Brain microvascular endothelial cell (primary cell): ENCODE results near the gene MEGF6.

Experiments used
- DNase-seq: peaks from one replicate; pipeline ENCODE4 v3.0.0-alpha.2; 2020
- H3K27ac ChIP-seq: fragments of 250-450 bp; sonication (Bioruptor Pico); 2 replicates; pipeline ENCODE4 v1.5.1; 2020; ENCODE audit warnings: mild to moderate bottlenecking, moderate library complexity
- H3K27me3 ChIP-seq: fragments of 250-450 bp; sonication (Bioruptor Pico); replicated peaks from 2 replicates; pipeline ENCODE4 v1.5.1; 2020; ENCODE audit warnings: mild to moderate bottlenecking
- H3K36me3 ChIP-seq: fragments of 250-450 bp; sonication (Bioruptor Pico); replicated peaks from 2 replicates; pipeline ENCODE4 v1.5.1; 2020; ENCODE audit warnings: mild to moderate bottlenecking
- H3K4me3 ChIP-seq: 2 replicates; pipeline ENCODE4 v1.5.1; 2011; ENCODE audit warnings: low read depth, mild to moderate bottlenecking, control low read depth, low read length, moderate library complexity
- in situ Hi-C: cut with HindIII; loops from 2 replicates; pipeline ENCODE4 v1.10.0; 2017; ENCODE audit warnings: low sequenced_read_pairs, low pct_ligation_motif_present
- TF ChIP-seq, protein P1 (sequence below): IDR thresholded peaks from 2 replicates; pipeline ENCODE4 v1.5.1; 2011; ENCODE audit warnings: low read depth, mild to moderate bottlenecking, moderate library complexity, low read length, control low read depth, inconsistent platforms; ENCODE audit errors: missing control alignments

Gene MEGF6

GRCh38 chr1:3530926-3531818 lies 80.1 kb downstream of the MEGF6 start:
- TF ChIP-seq, protein P1, sequence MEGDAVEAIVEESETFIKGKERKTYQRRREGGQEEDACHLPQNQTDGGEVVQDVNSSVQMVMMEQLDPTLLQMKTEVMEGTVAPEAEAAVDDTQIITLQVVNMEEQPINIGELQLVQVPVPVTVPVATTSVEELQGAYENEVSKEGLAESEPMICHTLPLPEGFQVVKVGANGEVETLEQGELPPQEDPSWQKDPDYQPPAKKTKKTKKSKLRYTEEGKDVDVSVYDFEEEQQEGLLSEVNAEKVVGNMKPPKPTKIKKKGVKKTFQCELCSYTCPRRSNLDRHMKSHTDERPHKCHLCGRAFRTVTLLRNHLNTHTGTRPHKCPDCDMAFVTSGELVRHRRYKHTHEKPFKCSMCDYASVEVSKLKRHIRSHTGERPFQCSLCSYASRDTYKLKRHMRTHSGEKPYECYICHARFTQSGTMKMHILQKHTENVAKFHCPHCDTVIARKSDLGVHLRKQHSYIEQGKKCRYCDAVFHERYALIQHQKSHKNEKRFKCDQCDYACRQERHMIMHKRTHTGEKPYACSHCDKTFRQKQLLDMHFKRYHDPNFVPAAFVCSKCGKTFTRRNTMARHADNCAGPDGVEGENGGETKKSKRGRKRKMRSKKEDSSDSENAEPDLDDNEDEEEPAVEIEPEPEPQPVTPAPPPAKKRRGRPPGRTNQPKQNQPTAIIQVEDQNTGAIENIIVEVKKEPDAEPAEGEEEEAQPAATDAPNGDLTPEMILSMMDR = no peak
- no peaks in the 10 kb centered on the region for H3K36me3 ChIP-seq
- H3K27me3 ChIP-seq = no peaks in the 10 kb centered on the region
- no peak overlapping the region for H3K27ac ChIP-seq
- H3K4me3 ChIP-seq = peak overlapping the region; percentile 44
- peak; percentile 38 for DNase-seq
- in situ Hi-C loops = no loop called here

- Histone ChIP-seq H3K4me3 (peak overlapping the region; percentile 44), H3K27me3 (no peaks in the 10 kb centered on the region), H3K27ac (no peak overlapping the region), H3K36me3 (no peaks in the 10 kb centered on the region)
- no peak for DNase-seq
- TF ChIP-seq, protein P1 = peak; percentile 5
- in situ Hi-C loops = no loop called here
Observed at GRCh38 chr1:3530086-3530925, 81.0 kb downstream of the MEGF6 start.

DNA sequence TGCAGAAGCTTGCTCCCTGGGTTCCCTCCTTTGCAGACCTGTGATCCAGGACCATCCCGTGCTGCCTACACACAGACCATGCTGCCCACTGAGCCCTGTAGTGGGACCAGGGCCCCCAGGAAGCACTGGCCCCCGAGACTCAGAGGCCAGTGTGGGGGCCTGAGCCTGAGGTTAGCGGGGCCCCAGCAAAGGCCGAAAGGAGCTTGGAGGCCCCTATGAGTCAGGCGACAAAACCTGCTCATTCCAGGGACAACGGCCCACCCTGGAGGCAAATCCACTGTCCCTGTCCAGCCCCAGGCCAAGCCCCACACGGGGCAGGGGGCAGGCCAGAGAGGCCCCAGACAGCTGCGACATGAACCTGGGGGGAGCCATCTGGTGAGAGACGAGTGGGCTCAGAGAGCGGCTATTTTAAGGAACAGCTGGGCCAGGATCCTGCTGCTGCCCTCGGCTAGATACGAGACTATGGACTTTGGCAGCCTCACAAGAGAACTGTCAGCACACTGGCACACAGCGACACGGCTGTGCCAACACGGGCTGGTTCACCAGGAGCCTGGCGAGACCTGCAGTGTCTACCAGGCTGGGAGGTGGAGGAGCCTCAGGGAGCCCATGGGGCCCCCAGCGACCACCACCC lies 82.1 kb downstream of the MEGF6 start:
- H3K27ac ChIP-seq = no peak overlapping the region
- H3K27me3 ChIP-seq = no peaks in the 10 kb centered on the region
- H3K4me3 ChIP-seq = no peak overlapping the region
- DNase-seq = no peak
- in situ Hi-C loops = no loop called here
- TF ChIP-seq, protein P1 = no peak
- no peaks in the 10 kb centered on the region for H3K36me3 ChIP-seq

- Histone ChIP-seq H3K27me3 (no peaks in the 10 kb centered on the region), H3K27ac (no peak overlapping the region), H3K4me3 (no peak overlapping the region), H3K36me3 (no peaks in the 10 kb centered on the region)
- in situ Hi-C loops = no loop called here
- DNase-seq = no peak
- TF ChIP-seq, protein P1 = no peak
Observed at GRCh38 chr1:3527774-3528173, 83.5 kb downstream of the MEGF6 start.

DNA sequence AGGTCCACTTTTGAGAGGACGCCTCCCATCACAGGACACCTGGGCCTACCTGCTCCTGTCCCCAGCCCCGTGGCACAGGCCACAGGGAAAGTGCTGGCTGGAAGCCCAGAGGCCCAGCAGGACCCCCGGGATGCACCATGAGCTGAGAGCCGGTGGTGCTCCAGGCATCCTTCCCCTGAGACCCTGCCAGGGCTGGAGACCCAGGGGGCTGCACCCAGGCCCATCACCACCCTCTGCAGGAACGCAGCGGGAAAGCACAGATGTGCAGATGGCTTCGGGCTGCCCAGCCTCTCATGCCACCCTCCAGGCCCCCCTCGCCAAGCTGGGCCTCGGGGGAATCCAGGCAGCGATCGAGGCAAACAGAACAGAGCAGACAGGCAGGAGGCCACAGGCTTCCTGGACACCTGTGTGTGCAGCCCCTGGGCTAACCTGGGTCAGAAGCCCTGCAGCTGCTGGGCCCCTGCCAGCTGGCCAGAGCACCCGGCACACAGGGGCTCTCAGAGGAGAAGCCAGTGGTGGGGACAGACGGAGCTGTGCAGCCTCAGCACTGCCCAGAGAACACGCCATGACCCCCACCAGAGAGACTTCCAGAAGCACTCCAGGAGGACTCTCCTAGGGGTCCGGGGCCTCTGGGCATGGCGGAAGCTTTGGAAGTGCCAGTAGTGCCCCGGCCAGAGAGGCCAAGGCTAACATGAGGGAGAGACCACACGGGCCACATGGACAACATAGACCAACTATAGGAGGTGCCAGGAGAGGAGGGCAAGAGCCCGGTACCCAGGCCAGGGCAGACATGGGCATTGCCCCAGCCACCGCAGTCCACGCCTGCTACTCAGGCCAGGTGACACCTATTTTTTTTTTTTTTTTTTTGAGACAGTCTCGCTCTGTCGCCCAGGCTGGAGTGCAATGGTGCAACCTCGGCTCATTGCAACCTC lies 85.5 kb downstream of the MEGF6 start:
- DNase-seq = no peak
- H3K4me3 ChIP-seq = no peak overlapping the region
- H3K27me3 ChIP-seq = no peaks in the 10 kb centered on the region
- no peaks in the 10 kb centered on the region for H3K36me3 ChIP-seq
- TF ChIP-seq, protein P1 = no peak
- H3K27ac ChIP-seq = no peak overlapping the region
- in situ Hi-C loops = no loop called here
